ENCODE results near the gene RCSD1. TPM values are rescaled to one million over a fixed set of nuclear protein-coding genes. Genes with fewer than 3 reads are reported as not detected.

Gene RCSD1
- total RNA-seq, 1 experiment from 2014 or later = 0.50 TPM

GRCh38 chr1:167616521-167616920 is 13.5 kb upstream of the RCSD1 start:
- Mint-ChIP-seq H3K4me3 (no peak overlapping the region), H3K27ac (no peak overlapping the region), H3K36me3 (peaks cover 12% of the 10 kb centered on the region), H3K4me1 (peaks cover 20% of the 10 kb centered on the region), H3K27me3 (ENCODE audit: low read depth) (no peaks in the 10 kb centered on the region; the same call in 1 of the 2 replicates), H3K9me3 (peaks cover 13% of the 10 kb centered on the region)
- DNase-seq (ENCODE audit: low spot score) (no peak), ATAC-seq (no peak)
- ChIA-PET POLR2A (no interaction called here), CTCF (no interaction called here)
- TF ChIP-seq ZNF425 (CRISPR knock-in tag; conservative IDR thresholded peaks at IDR 0.05) = no peak
- TF ChIP-seq KAT7 (CRISPR knock-in tag; IDR thresholded peaks at IDR 0.05; ENCODE audit: borderline replicate concordance) = no peak
- TF ChIP-seq NFE2L1 (CRISPR knock-in tag; IDR thresholded peaks at IDR 0.05) = no peak
- TF ChIP-seq PRRX2 (CRISPR knock-in tag; IDR thresholded peaks at IDR 0.05) = no peak
- TF ChIP-seq ESRRA (CRISPR knock-in tag; IDR thresholded peaks at IDR 0.05; ENCODE audit: borderline replicate concordance) = no peak
- TF ChIP-seq RORB (CRISPR knock-in tag; IDR thresholded peaks at IDR 0.05) = no peak
- TF ChIP-seq IRF1 (CRISPR knock-in tag; IDR thresholded peaks at IDR 0.05) = no peak

GRCh38 chr1:167617153-167618147 is 12.6 kb upstream of the RCSD1 start:
- ChIA-PET CTCF (interaction anchor here (0.6 to 1.2 kb wide), 4 partner anchors 17 to 77 kb away, joined by 3 to 4 read pairs (median 3); no protein-coding TSS in a partner anchor), POLR2A (no interaction called here)
- H3K9me3 Mint-ChIP-seq = peaks cover 13% of the 10 kb centered on the region
- H3K36me3 Mint-ChIP-seq = peaks cover 12% of the 10 kb centered on the region
- H3K27ac Mint-ChIP-seq = no peak overlapping the region
- ATAC-seq = peak; percentile 82
- no peak for DNase-seq (ENCODE audit: low spot score)
- H3K4me3 Mint-ChIP-seq = no peak overlapping the region
- H3K27me3 Mint-ChIP-seq (ENCODE audit: low read depth) = peaks cover 6% of the 10 kb centered on the region; the same call in 1 of the 2 replicates
- peaks cover 20% of the 10 kb centered on the region for H3K4me1 Mint-ChIP-seq
- TF ChIP-seq CTCF (IDR thresholded peaks at IDR 0.05) (no peak), TEAD4 (CRISPR knock-in tag; IDR thresholded peaks at IDR 0.05) (no peak), ZNF425 (CRISPR knock-in tag; conservative IDR thresholded peaks at IDR 0.05) (no peak), MXD4 (CRISPR knock-in tag; IDR thresholded peaks at IDR 0.05; ENCODE audit: borderline replicate concordance) (no peak), CREB1 (CRISPR knock-in tag; IDR thresholded peaks at IDR 0.05) (no peak), RORB (CRISPR knock-in tag; IDR thresholded peaks at IDR 0.05) (no peak), HMGXB4 (CRISPR knock-in tag; IDR thresholded peaks at IDR 0.05) (no peak), STAT6 (CRISPR knock-in tag; conservative IDR thresholded peaks at IDR 0.05; ENCODE audit: low read depth) (no peak), NFE2L1 (CRISPR knock-in tag; IDR thresholded peaks at IDR 0.05) (no peak), MLX (CRISPR knock-in tag; IDR thresholded peaks at IDR 0.05) (no peak), AFF4 (CRISPR knock-in tag; IDR thresholded peaks at IDR 0.05; ENCODE audit: borderline replicate concordance) (no peak)

All from WTC11 (cell line).